ENCODE results near the gene KL. TPM values are rescaled to one million over a fixed set of nuclear protein-coding genes. Genes with fewer than 3 reads are reported as not detected.

KL gene
- total and polyA plus RNA-seq, 8 donors: 0.38 to 4.0 (median 1.4) TPM

GRCh38 chr13:33114146-33114545, 97.9 kb downstream of the KL start:
- peaks cover 6 to 77% (median 55%) of the 10 kb centered on the region in 4 donors for H3K36me3 ChIP-seq
- DNase-seq: no peak
- H3K4me1 ChIP-seq: peaks cover 52 to 99% (median 80%) of the 10 kb centered on the region in 4 donors
- H3K4me3 ChIP-seq: no peak overlapping the region
- intact Hi-C loops (cut with DNase I; ENCODE audit: low total_unique reads): no loop called here
- no peaks in the 10 kb centered on the region for H3K9me3 ChIP-seq
- TF ChIP-seq EP300 (IDR thresholded peaks at IDR 0.05): no peak
- no peak for TF ChIP-seq POLR2AphosphoS5 (IDR thresholded peaks at IDR 0.05)
- no peak for TF ChIP-seq CTCF (IDR thresholded peaks at IDR 0.05)
- no peak for TF ChIP-seq POLR2A (IDR thresholded peaks at IDR 0.05)
- no peaks in the 10 kb centered on the region for H3K27me3 ChIP-seq
- WGBS, 5 donors: 31 to 66% (median 47%) methylated on average over 5 of the region's 5 CpGs
- peak overlapping the region; percentile 44 to 75 (median 68) for H3K27ac ChIP-seq

GRCh38 chr13:33115274-33115673, 99.1 kb downstream of the KL start:
- 75 to 96% (median 83%) methylated on average over 2 of the region's 2 CpGs for WGBS, 5 donors
- intact Hi-C loops (cut with DNase I; ENCODE audit: low total_unique reads): no loop called here
- TF ChIP-seq POLR2AphosphoS5 (IDR thresholded peaks at IDR 0.05) (no peak), EP300 (IDR thresholded peaks at IDR 0.05) (no peak), POLR2A (IDR thresholded peaks at IDR 0.05) (no peak), CTCF (IDR thresholded peaks at IDR 0.05) (no peak)
- H3K27ac ChIP-seq: peak overlapping the region in 3 of 5 donors; percentile 16 to 75 (median 60)
- DNase-seq: no peak
- no peaks in the 10 kb centered on the region for H3K27me3 ChIP-seq
- no peaks in the 10 kb centered on the region for H3K9me3 ChIP-seq
- peaks cover 63 to 99% (median 82%) of the 10 kb centered on the region in 4 donors for H3K4me1 ChIP-seq
- peaks cover 0 to 75% (median 48%) of the 10 kb centered on the region in 4 donors for H3K36me3 ChIP-seq
- H3K4me3 ChIP-seq: no peak overlapping the region
